ENCODE data around the gene INSR.
"Not testable (repeated sequence)": the region's sequence is repeated elsewhere in the genome, so short reads cannot be mapped to it uniquely, and the experiment has no call there.

Gene INSR

GRCh38 chr19:7213628-7214323, 80.4 kb downstream of the INSR start:
- Histone ChIP-seq H3K27ac (replicated peaks) (no peak overlapping the region), H3K27me3 (ENCODE audit: insufficient read depth, poor library complexity, severe bottlenecking) (no peaks in the 10 kb centered on the region), H3K4me3 (replicated peaks; ENCODE audit: insufficient read depth, low read length) (no peak overlapping the region)
- DNase-seq (ENCODE audit: low read depth in 1 of 2, low spot score in 1 of 2): no peak
- TF ChIP-seq REST (IDR thresholded peaks at IDR 0.05; ENCODE audit: insufficient replicate concordance, low read depth) (no peak), SPI1 (IDR thresholded peaks at IDR 0.05; ENCODE audit: borderline replicate concordance, low read depth) (no peak), GABPA (IDR thresholded peaks at IDR 0.05; ENCODE audit: low read depth) (no peak), CTCF (IDR thresholded peaks at IDR 0.05; ENCODE audit: insufficient read depth, low read length) (no peak), POLR2AphosphoS5 (IDR thresholded peaks at IDR 0.05; ENCODE audit: low read depth) (no peak)

- H3K27ac ChIP-seq (replicated peaks): no peak overlapping the region
- no peak for DNase-seq (ENCODE audit: low read depth in 1 of 2, low spot score in 1 of 2)
- no peaks in the 10 kb centered on the region for H3K27me3 ChIP-seq (ENCODE audit: insufficient read depth, poor library complexity, severe bottlenecking)
- TF ChIP-seq SPI1 (IDR thresholded peaks at IDR 0.05; ENCODE audit: borderline replicate concordance, low read depth) (no peak), REST (IDR thresholded peaks at IDR 0.05; ENCODE audit: insufficient replicate concordance, low read depth) (no peak), CTCF (IDR thresholded peaks at IDR 0.05; ENCODE audit: insufficient read depth, low read length) (no peak), POLR2AphosphoS5 (IDR thresholded peaks at IDR 0.05; ENCODE audit: low read depth) (no peak), GABPA (IDR thresholded peaks at IDR 0.05; ENCODE audit: low read depth) (no peak)
- no peak overlapping the region for H3K4me3 ChIP-seq (replicated peaks; ENCODE audit: insufficient read depth, low read length)
These were observed 82.8 kb downstream of the INSR start for GRCh38 chr19:7211191-7211951.

GRCh38 chr19:7210359-7210758, 83.9 kb downstream of the INSR start:
- TF ChIP-seq CTCF (IDR thresholded peaks at IDR 0.05; ENCODE audit: insufficient read depth, low read length) (no peak), POLR2AphosphoS5 (IDR thresholded peaks at IDR 0.05; ENCODE audit: low read depth) (no peak), GABPA (IDR thresholded peaks at IDR 0.05; ENCODE audit: low read depth) (no peak), REST (IDR thresholded peaks at IDR 0.05; ENCODE audit: insufficient replicate concordance, low read depth) (no peak), SPI1 (IDR thresholded peaks at IDR 0.05; ENCODE audit: borderline replicate concordance, low read depth) (no peak)
- no peak overlapping the region for H3K4me3 ChIP-seq (replicated peaks; ENCODE audit: insufficient read depth, low read length)
- no peaks in the 10 kb centered on the region for H3K27me3 ChIP-seq (ENCODE audit: insufficient read depth, poor library complexity, severe bottlenecking)
- H3K27ac ChIP-seq (replicated peaks): no peak overlapping the region
- DNase-seq (ENCODE audit: low read depth in 1 of 2, low spot score in 1 of 2): no peak

- H3K4me3 ChIP-seq (replicated peaks; ENCODE audit: insufficient read depth, low read length); H3K27me3 ChIP-seq (ENCODE audit: insufficient read depth, poor library complexity, severe bottlenecking); DNase-seq (ENCODE audit: low read depth in 1 of 2, low spot score in 1 of 2); H3K27ac ChIP-seq (replicated peaks): not testable (repeated sequence)
These were observed 84.5 kb downstream of the INSR start for GRCh38 chr19:7209597-7210325.

- not testable (repeated sequence) for DNase-seq (ENCODE audit: low read depth in 1 of 2, low spot score in 1 of 2); H3K27me3 ChIP-seq (ENCODE audit: insufficient read depth, poor library complexity, severe bottlenecking); H3K4me3 ChIP-seq (replicated peaks; ENCODE audit: insufficient read depth, low read length); H3K27ac ChIP-seq (replicated peaks)
These were observed 85.2 kb downstream of the INSR start for GRCh38 chr19:7209036-7209435.
